GM21529 (cell line): Measurements from ENCODE around the gene SOX15.

Experiments used
- ATAC-seq: cut with Tn5 transposase; IDR thresholded peaks from one replicate; pipeline ENCODE4 v1.9.1; 2021; ENCODE audit not compliant: unreplicated experiment

The SOX15 gene

GRCh38 chr17:7559320-7560171 lies 30.3 kb downstream of the SOX15 start:
- ATAC-seq = no peak

- no peak for ATAC-seq
Observed at GRCh38 chr17:7558544-7559319, 31.2 kb downstream of the SOX15 start, which contains the start of gene TNFSF13. TSS of gene TNFSF13 (plus strand) at chr17:7558750. CDS start at chr17:7559040, 290 bp downstream.

- ATAC-seq = no peak
Observed at GRCh38 chr17:7557775-7558543, 31.9 kb downstream of the SOX15 start.

GRCh38 chr17:7557147-7557764 lies 32.6 kb downstream of the SOX15 start:
- no peak for ATAC-seq

- no peak for ATAC-seq
Observed at GRCh38 chr17:7556627-7557026, 33.3 kb downstream of the SOX15 start.

- ATAC-seq = no peak
Observed at GRCh38 chr17:7555320-7555948, 34.5 kb downstream of the SOX15 start.

GRCh38 chr17:7553356-7553755 lies 36.5 kb downstream of the SOX15 start:
- ATAC-seq = no peak

- peak; percentile 69 for ATAC-seq
Observed at GRCh38 chr17:7552621-7553051, 37.3 kb downstream of the SOX15 start.

GRCh38 chr17:7551396-7551795 lies 38.5 kb downstream of the SOX15 start:
- no peak for ATAC-seq

GRCh38 chr17:7550344-7550743 lies 39.5 kb downstream of the SOX15 start:
- no peak for ATAC-seq

GRCh38 chr17:7549401-7550055 lies 40.4 kb downstream of the SOX15 start:
- no peak for ATAC-seq

GRCh38 chr17:7548585-7549400 lies 41.1 kb downstream of the SOX15 start, which contains the start of gene TNFSF12:
TSS of gene TNFSF12 (plus strand) at chr17:7549058. CDS start at chr17:7549154, 96 bp downstream.
- no peak for ATAC-seq

- ATAC-seq = no peak
Observed at GRCh38 chr17:7544911-7545310, 45.0 kb downstream of the SOX15 start.

- no peak for ATAC-seq
Observed at GRCh38 chr17:7541074-7541621, 48.7 kb downstream of the SOX15 start.

GRCh38 chr17:7538891-7539545 lies 50.9 kb downstream of the SOX15 start:
- no peak for ATAC-seq
